Measurements from ENCODE around the gene CDC20.

- TF ChIP-seq CTCF (IDR thresholded peaks at IDR 0.05) (no peak), FOSL2 (IDR thresholded peaks at IDR 0.05; ENCODE audit: borderline replicate concordance, low read depth) (no peak)
These were observed 37.4 kb upstream of the CDC20 start for GRCh38 chr1:43321331-43321891.
